Thyroid gland (tissue), 4 donors: ENCODE measurements around the gene MAML1. TPM values are rescaled to one million over a fixed set of nuclear protein-coding genes. Genes with fewer than 3 reads are reported as not detected.
A peak's percentile ranks its signal among the peaks of the same experiment; 100 is the strongest.

Experiments used
- DNase-seq, 2 donors: peaks; one replicate each; pipeline ENCODE4 v3.0.0-alpha.2; 2019
- H3K27ac ChIP-seq, 3 donors: fragments of 200-600 bp; sonication (generic); 1 replicate in 2 of 3; 2 replicates in 1 of 3; pipeline ENCODE4 v1.5.1; 2016 to 2019; ENCODE audit warnings: mild to moderate bottlenecking in 1 of 3, moderate library complexity in 1 of 3
- H3K27me3 ChIP-seq: fragments of 200-600 bp; sonication (generic); one replicate; pipeline ENCODE4 v1.5.1; 2019
- H3K36me3 ChIP-seq, 2 donors: fragments of 200-600 bp; sonication (generic); one replicate each; pipeline ENCODE4 v1.5.1; 2016 to 2019
- H3K4me1 ChIP-seq, 2 donors: fragments of 200-600 bp; sonication (generic); one replicate each; pipeline ENCODE4 v1.5.1; 2017 to 2019
- H3K4me3 ChIP-seq, 3 donors: fragments of 200-600 bp; sonication (generic); replicated peaks in 1 of 3; 1 replicate in 2 of 3; 2 replicates in 1 of 3; pipeline ENCODE4 v1.5.1; 2016; ENCODE audit warnings: mild to moderate bottlenecking in 1 of 3
- H3K9me3 ChIP-seq: fragments of 200-600 bp; sonication (generic); one replicate; pipeline ENCODE4 v1.5.1; 2017
- CTCF ChIP-seq, 6 experiments: fragments of 200-600 bp in 3 of 6; fragments of 450-650 bp in 3 of 6; sonication (generic) in 3 of 6; IDR thresholded peaks; one replicate each; pipeline ENCODE4 v1.5.1; 2016 to 2019; ENCODE audit warnings: antibody characterized with exemption in 6 of 6, mild to moderate bottlenecking in 2 of 6, inconsistent platforms in 1 of 6, moderate library complexity in 1 of 6
- POLR2A ChIP-seq, 2 donors: fragments of 450-650 bp; IDR thresholded peaks; one replicate each; pipeline ENCODE4 v1.6.1; 2017; ENCODE audit warnings: antibody characterized with exemption in 2 of 2, mild to moderate bottlenecking in 2 of 2, moderate library complexity in 1 of 2
- WGBS, 2 donors: methylation state at CpG; one replicate each; pipeline ENCODE4 v1.1.5; 2017; 5-methylcytosine and 5-hydroxymethylcytosine counted together
- intact Hi-C: fragments of 100-400 bp; cut with DNase I; formaldehyde crosslinking; loops from one replicate; pipeline ENCODE4 v1.15.1; 2023
- total RNA-seq, 4 donors: library from RNA; depleted of rRNA; stranded (reverse); fragments of >200 nt; gene quantifications; one replicate each; pipeline ENCODE4 v1.2.3, GENCODE V29; 2016

Gene MAML1
- total RNA-seq, 4 donors from 2014 or later = 27.3 to 46.7 (median 28.0) TPM

DNA sequence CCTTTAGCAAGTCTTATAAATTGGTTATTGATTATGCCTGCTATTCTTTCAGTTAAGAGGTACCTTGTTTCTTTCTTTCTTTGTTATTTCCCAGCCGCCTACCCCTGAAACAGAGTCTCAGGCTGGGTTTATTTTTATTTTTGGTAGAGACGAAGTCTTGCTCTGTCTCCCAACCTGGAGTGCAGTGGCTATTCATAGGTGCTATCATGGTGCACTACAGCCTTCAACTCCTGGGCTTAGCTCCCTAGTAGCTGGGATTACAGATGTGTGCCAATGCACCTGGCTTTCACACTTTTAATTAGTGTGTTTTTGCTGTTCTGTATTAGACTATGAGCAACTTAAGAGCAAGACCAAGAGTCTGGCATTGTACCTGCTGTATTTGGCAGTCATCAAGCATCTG, 14.2 kb downstream of the MAML1 start:
- Histone ChIP-seq H3K4me1 (peaks cover 0 to 10% of the 10 kb centered on the region in 2 donors), H3K27ac (no peak overlapping the region), H3K4me3 (no peak overlapping the region), H3K9me3 (no peaks in the 10 kb centered on the region), H3K27me3 (no peaks in the 10 kb centered on the region), H3K36me3 (no peaks in the 10 kb centered on the region)
- TF ChIP-seq CTCF (IDR thresholded peaks at IDR 0.05) = no peak
- no peak for TF ChIP-seq POLR2A (IDR thresholded peaks at IDR 0.05)
- intact Hi-C loops = no loop called here
- no peak for DNase-seq
- 90 to 97% methylated on average over 2 of the region's 2 CpGs for WGBS, 2 donors

DNA sequence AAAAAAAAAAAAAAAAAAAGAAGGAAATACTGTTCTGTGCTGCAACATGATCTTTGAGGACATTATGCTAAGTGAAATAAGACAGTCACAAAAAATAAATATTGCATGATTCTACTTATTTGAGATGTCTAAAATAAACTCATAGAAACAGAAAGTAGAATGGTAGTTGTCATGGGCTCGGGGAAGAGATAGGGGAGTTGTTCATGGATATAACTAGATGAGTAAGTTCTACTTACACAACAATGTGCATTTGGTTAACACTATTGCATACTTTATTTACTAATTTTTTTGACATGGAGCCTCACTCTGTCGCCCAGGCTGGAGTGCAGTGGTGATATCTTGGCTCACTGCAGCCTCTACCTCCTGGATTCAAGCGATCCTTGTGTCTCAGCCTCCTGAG, 15.2 kb downstream of the MAML1 start:
- intact Hi-C loops = no loop called here

GRCh38 chr5:179749857-179750508, 17.4 kb downstream of the MAML1 start:
- 66% methylated on average over 8 of the region's 8 CpGs for WGBS, 2 donors
- TF ChIP-seq CTCF (IDR thresholded peaks at IDR 0.05) = no peak
- no peak for TF ChIP-seq POLR2A (IDR thresholded peaks at IDR 0.05)
- peaks cover 10 to 23% of the 10 kb centered on the region in 2 donors for H3K4me1 ChIP-seq
- H3K4me3 ChIP-seq = no peak overlapping the region
- H3K9me3 ChIP-seq = no peaks in the 10 kb centered on the region
- H3K27ac ChIP-seq = no peak overlapping the region
- intact Hi-C loops = no loop called here
- no peaks in the 10 kb centered on the region for H3K27me3 ChIP-seq
- no peaks in the 10 kb centered on the region for H3K36me3 ChIP-seq
- no peak for DNase-seq

More for the DNA sequence above, 15.2 kb downstream of the MAML1 start:
- Histone ChIP-seq H3K4me3 (no peak overlapping the region), H3K9me3 (no peaks in the 10 kb centered on the region), H3K36me3 (no peaks in the 10 kb centered on the region), H3K27me3 (no peaks in the 10 kb centered on the region), H3K4me1 (peaks cover 0 to 10% of the 10 kb centered on the region in 2 donors), H3K27ac (no peak overlapping the region)
- WGBS, 2 donors = 86 to 95% methylated on average over 3 of the region's 3 CpGs
- no peak for DNase-seq
- TF ChIP-seq CTCF (IDR thresholded peaks at IDR 0.05) = no peak
- no peak for TF ChIP-seq POLR2A (IDR thresholded peaks at IDR 0.05)

- H3K27ac ChIP-seq = no peak overlapping the region
- peaks cover 18 to 32% of the 10 kb centered on the region in 2 donors for H3K4me1 ChIP-seq
- peak; percentile 44 to 45 for DNase-seq
- 69 to 79% methylated on average over 5 of the region's 5 CpGs for WGBS, 2 donors
- intact Hi-C loops = no loop called here
- no peaks in the 10 kb centered on the region for H3K27me3 ChIP-seq
- H3K9me3 ChIP-seq = no peaks in the 10 kb centered on the region
- no peak for TF ChIP-seq POLR2A (IDR thresholded peaks at IDR 0.05)
- TF ChIP-seq CTCF (IDR thresholded peaks at IDR 0.05) = no peak
- no peak overlapping the region for H3K4me3 ChIP-seq
- H3K36me3 ChIP-seq = no peaks in the 10 kb centered on the region
Observed at GRCh38 chr5:179753971-179754370, 21.3 kb downstream of the MAML1 start.

DNA sequence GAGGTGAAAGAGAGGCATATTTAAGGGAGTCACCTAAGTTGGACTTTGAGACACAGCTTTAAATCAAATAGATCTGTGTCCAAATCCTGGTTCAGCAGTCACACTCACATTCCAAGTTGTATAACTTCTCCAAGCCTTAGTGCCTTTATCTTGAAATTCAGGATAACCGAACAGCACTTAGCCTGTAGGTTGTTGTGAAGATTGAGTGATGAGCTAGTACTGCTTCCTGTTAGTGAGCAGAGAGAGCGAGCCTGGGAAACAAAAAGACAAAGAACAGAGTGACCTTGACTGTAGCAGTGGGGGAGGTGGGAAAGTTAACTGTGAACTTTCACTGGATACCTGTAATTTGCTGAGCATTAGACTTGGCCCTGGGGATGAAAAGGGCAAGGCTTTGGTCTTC, 22.4 kb downstream of the MAML1 start:
- intact Hi-C loops = no loop called here
- DNase-seq = no peak
- Histone ChIP-seq H3K9me3 (no peaks in the 10 kb centered on the region), H3K36me3 (no peaks in the 10 kb centered on the region), H3K27ac (peak overlapping the region in 2 of 3 donors; percentile 1 to 5), H3K4me3 (no peak overlapping the region), H3K4me1 (peaks cover 18 to 27% of the 10 kb centered on the region in 2 donors), H3K27me3 (no peaks in the 10 kb centered on the region)
- 41 to 45% methylated on average over 2 of the region's 2 CpGs for WGBS, 2 donors
- TF ChIP-seq CTCF (IDR thresholded peaks at IDR 0.05) (no peak), POLR2A (IDR thresholded peaks at IDR 0.05) (no peak)
